ENCODE data around the gene ITSN1. TPM values are rescaled to one million over a fixed set of nuclear protein-coding genes. Genes with fewer than 3 reads are reported as not detected.

Gene ITSN1
- total RNA-seq, 3 donors from 2014 or later (not counting 1 experiment from before 2014, with no cell fraction given) = 1.5 to 5.1 (median 2.7) TPM

- Histone ChIP-seq H3K4me1 (ENCODE audit: control insufficient read depth, insufficient read depth, low read length) (peaks cover 36% of the 10 kb centered on the region), H3K36me3 (ENCODE audit: control insufficient read depth, insufficient read depth, low read length) (no peaks in the 10 kb centered on the region), H3K27me3 (ENCODE audit: control insufficient read depth, insufficient read depth, low read length) (no peaks in the 10 kb centered on the region), H3K9me3 (ENCODE audit: control insufficient read depth, insufficient read depth, low read length) (no peaks in the 10 kb centered on the region), H3K27ac (ENCODE audit: low read length) (no peak overlapping the region), H3K4me3 (ENCODE audit: low read length) (no peak overlapping the region)
- TF ChIP-seq CTCF (IDR thresholded peaks at IDR 0.05) = no peak
- H3K36me3 Mint-ChIP-seq = no peaks in the 10 kb centered on the region
- H3K9me3 Mint-ChIP-seq = peaks cover 0 to 2% of the 10 kb centered on the region in 2 donors
- no peaks in the 10 kb centered on the region for H3K27me3 Mint-ChIP-seq (ENCODE audit: low read depth in 2 of 2)
- no peak overlapping the region for H3K4me3 Mint-ChIP-seq
- H3K27ac Mint-ChIP-seq = no peak overlapping the region
- 74% methylated on average over 14 of the region's 15 CpGs for WGBS (ENCODE audit: insufficient coverage)
- intact Hi-C loops (cut with micrococcal nuclease) = no loop called here
- no peak for ATAC-seq
- no peak for DNase-seq
- peaks cover 18 to 27% of the 10 kb centered on the region in 2 donors for H3K4me1 Mint-ChIP-seq
Observed at GRCh38 chr21:33940164-33940880, 298.0 kb downstream of the ITSN1 start.

GRCh38 chr21:33940881-33941245 is 298.6 kb downstream of the ITSN1 start:
- no peak for TF ChIP-seq CTCF (IDR thresholded peaks at IDR 0.05)
- no peaks in the 10 kb centered on the region for H3K27me3 ChIP-seq (ENCODE audit: control insufficient read depth, insufficient read depth, low read length)
- peaks cover 19 to 28% of the 10 kb centered on the region in 2 donors for H3K4me1 Mint-ChIP-seq
- no peaks in the 10 kb centered on the region for H3K27me3 Mint-ChIP-seq (ENCODE audit: low read depth in 2 of 2)
- H3K36me3 ChIP-seq (ENCODE audit: control insufficient read depth, insufficient read depth, low read length) = no peaks in the 10 kb centered on the region
- peaks cover 30% of the 10 kb centered on the region for H3K4me1 ChIP-seq (ENCODE audit: control insufficient read depth, insufficient read depth, low read length)
- H3K27ac ChIP-seq (ENCODE audit: low read length) = no peak overlapping the region
- H3K4me3 ChIP-seq (ENCODE audit: low read length) = no peak overlapping the region
- 96% methylated on average over 5 of the region's 5 CpGs for WGBS (ENCODE audit: insufficient coverage)
- ATAC-seq (no peak), DNase-seq (no peak)
- peaks cover 0 to 2% of the 10 kb centered on the region in 2 donors for H3K9me3 Mint-ChIP-seq
- H3K9me3 ChIP-seq (ENCODE audit: control insufficient read depth, insufficient read depth, low read length) = no peaks in the 10 kb centered on the region
- no peak overlapping the region for H3K4me3 Mint-ChIP-seq
- H3K36me3 Mint-ChIP-seq = no peaks in the 10 kb centered on the region
- intact Hi-C loops (cut with micrococcal nuclease) = no loop called here
- H3K27ac Mint-ChIP-seq = no peak overlapping the region

- ATAC-seq = no peak
- no peak overlapping the region for H3K4me3 Mint-ChIP-seq
- no peak for DNase-seq
- no peaks in the 10 kb centered on the region for H3K27me3 ChIP-seq (ENCODE audit: control insufficient read depth, insufficient read depth, low read length)
- no peak overlapping the region for H3K27ac ChIP-seq (ENCODE audit: low read length)
- H3K27ac Mint-ChIP-seq = no peak overlapping the region
- intact Hi-C loops (cut with micrococcal nuclease) = no loop called here
- no peaks in the 10 kb centered on the region for H3K36me3 Mint-ChIP-seq
- no peaks in the 10 kb centered on the region for H3K36me3 ChIP-seq (ENCODE audit: control insufficient read depth, insufficient read depth, low read length)
- peaks cover 25% of the 10 kb centered on the region for H3K4me1 ChIP-seq (ENCODE audit: control insufficient read depth, insufficient read depth, low read length)
- TF ChIP-seq CTCF (IDR thresholded peaks at IDR 0.05) = no peak
- peaks cover 22 to 32% of the 10 kb centered on the region in 2 donors for H3K4me1 Mint-ChIP-seq
- no peaks in the 10 kb centered on the region for H3K9me3 ChIP-seq (ENCODE audit: control insufficient read depth, insufficient read depth, low read length)
- peaks cover 0 to 2% of the 10 kb centered on the region in 2 donors for H3K9me3 Mint-ChIP-seq
- H3K27me3 Mint-ChIP-seq (ENCODE audit: low read depth in 2 of 2) = no peaks in the 10 kb centered on the region
- H3K4me3 ChIP-seq (ENCODE audit: low read length) = no peak overlapping the region
Observed at GRCh38 chr21:33942426-33942825, 300.1 kb downstream of the ITSN1 start.

GRCh38 chr21:33943293-33943692 is 301.0 kb downstream of the ITSN1 start:
- H3K36me3 ChIP-seq (ENCODE audit: control insufficient read depth, insufficient read depth, low read length) = no peaks in the 10 kb centered on the region
- Mint-ChIP-seq H3K36me3 (no peaks in the 10 kb centered on the region), H3K4me3 (no peak overlapping the region), H3K27me3 (ENCODE audit: low read depth in 2 of 2) (no peaks in the 10 kb centered on the region), H3K27ac (no peak overlapping the region), H3K4me1 (peaks cover 29 to 40% of the 10 kb centered on the region in 2 donors), H3K9me3 (peaks cover 0 to 2% of the 10 kb centered on the region in 2 donors)
- H3K9me3 ChIP-seq (ENCODE audit: control insufficient read depth, insufficient read depth, low read length) = no peaks in the 10 kb centered on the region
- H3K4me1 ChIP-seq (ENCODE audit: control insufficient read depth, insufficient read depth, low read length) = peaks cover 25% of the 10 kb centered on the region
- intact Hi-C loops (cut with micrococcal nuclease) = no loop called here
- no peak for ATAC-seq
- no peak for TF ChIP-seq CTCF (IDR thresholded peaks at IDR 0.05)
- no peak for DNase-seq
- WGBS (ENCODE audit: insufficient coverage) = 98% methylated on average over 2 of the region's 2 CpGs
- no peaks in the 10 kb centered on the region for H3K27me3 ChIP-seq (ENCODE audit: control insufficient read depth, insufficient read depth, low read length)
- H3K4me3 ChIP-seq (ENCODE audit: low read length) = no peak overlapping the region
- H3K27ac ChIP-seq (ENCODE audit: low read length) = no peak overlapping the region
